Epithelial cell of prostate (primary cell): Measurements from ENCODE around the gene GALNS.
A peak's percentile ranks its signal among the peaks of the same experiment; 100 is the strongest.
"Not testable (repeated sequence)": the region's sequence is repeated elsewhere in the genome, so short reads cannot be mapped to it uniquely, and the experiment has no call there.

Source experiments
- DNase-seq: peaks from one replicate; pipeline ENCODE4 v3.0.0-alpha.2; 2011; ENCODE audit warnings: low read depth, low spot score
- H3K27ac ChIP-seq: fragments of 450-650 bp; 2 replicates; pipeline ENCODE4 v1.5.1; 2017; ENCODE audit warnings: mild to moderate bottlenecking

Gene GALNS

GRCh38 chr16:88891083-88891482 lies 34.3 kb upstream of the GALNS start:
- DNase-seq = no peak
- H3K27ac ChIP-seq = no peak overlapping the region

- not testable (repeated sequence) for DNase-seq, H3K27ac ChIP-seq
These were observed 33.1 kb upstream of the GALNS start for GRCh38 chr16:88889702-88890352.

- DNase-seq = no peak
- no peak overlapping the region for H3K27ac ChIP-seq
These were observed 32.0 kb upstream of the GALNS start for GRCh38 chr16:88888461-88889387.

- no peak overlapping the region for H3K27ac ChIP-seq
- DNase-seq = no peak
These were observed 31.3 kb upstream of the GALNS start for GRCh38 chr16:88888057-88888456.

GRCh38 chr16:88886845-88887521 lies 30.2 kb upstream of the GALNS start:
- no peak overlapping the region for H3K27ac ChIP-seq
- DNase-seq = no peak

GRCh38 chr16:88886420-88886844 lies 29.7 kb upstream of the GALNS start:
- DNase-seq = no peak
- H3K27ac ChIP-seq = no peak overlapping the region

- no peak for DNase-seq
- H3K27ac ChIP-seq = no peak overlapping the region
These were observed 29.0 kb upstream of the GALNS start for GRCh38 chr16:88885693-88886280.

GRCh38 chr16:88884569-88885271 lies 28.0 kb upstream of the GALNS start:
- no peak overlapping the region for H3K27ac ChIP-seq
- DNase-seq = no peak

- no peak overlapping the region for H3K27ac ChIP-seq
- no peak for DNase-seq
These were observed 27.2 kb upstream of the GALNS start for GRCh38 chr16:88883946-88884345.

GRCh38 chr16:88883117-88883895 lies 26.6 kb upstream of the GALNS start:
- no peak for DNase-seq
- no peak overlapping the region for H3K27ac ChIP-seq

GRCh38 chr16:88882358-88883030 lies 25.7 kb upstream of the GALNS start:
- H3K27ac ChIP-seq = no peak overlapping the region

GRCh38 chr16:88881675-88882357 lies 25.1 kb upstream of the GALNS start:
- H3K27ac ChIP-seq = no peak overlapping the region

More at GRCh38 chr16:88882358-88883030, 25.7 kb upstream of the GALNS start:
- DNase-seq = peak; percentile 5

GRCh38 chr16:88881007-88881615 lies 24.4 kb upstream of the GALNS start:
- DNase-seq = no peak
- H3K27ac ChIP-seq = no peak overlapping the region

More at GRCh38 chr16:88881675-88882357, 25.1 kb upstream of the GALNS start:
- DNase-seq = no peak

GRCh38 chr16:88880226-88881006 lies 23.7 kb upstream of the GALNS start:
- H3K27ac ChIP-seq = no peak overlapping the region
- DNase-seq = no peak

- no peak for DNase-seq
These were observed 23.0 kb upstream of the GALNS start for GRCh38 chr16:88879788-88880055.

GRCh38 chr16:88878967-88879787 lies 22.4 kb upstream of the GALNS start:
- peak; percentile 56 for DNase-seq
- no peak overlapping the region for H3K27ac ChIP-seq

More at GRCh38 chr16:88879788-88880055, 23.0 kb upstream of the GALNS start:
- H3K27ac ChIP-seq = no peak overlapping the region
